ENCODE results near the gene PGM1.

PGM1 gene

GRCh38 chr1:63601061-63601460 lies 7.8 kb downstream of the PGM1 start:
- no peak overlapping the region for H3K4me3 ChIP-seq
- no peak for TF ChIP-seq CTCF (IDR thresholded peaks at IDR 0.05)
- DNase-seq (ENCODE audit: low spot score) = no peak
- H3K27ac ChIP-seq = no peak overlapping the region

- no peak for TF ChIP-seq CTCF (IDR thresholded peaks at IDR 0.05)
- no peak for DNase-seq (ENCODE audit: low spot score)
- no peak overlapping the region for H3K27ac ChIP-seq
- H3K4me3 ChIP-seq = no peak overlapping the region
Observed at GRCh38 chr1:63601463-63601862, 8.3 kb downstream of the PGM1 start.

GRCh38 chr1:63601912-63602311 lies 8.7 kb downstream of the PGM1 start:
- TF ChIP-seq CTCF (IDR thresholded peaks at IDR 0.05) = no peak
- no peak for DNase-seq (ENCODE audit: low spot score)
- Histone ChIP-seq H3K27ac (no peak overlapping the region), H3K4me3 (no peak overlapping the region)

GRCh38 chr1:63602629-63603028 lies 9.4 kb downstream of the PGM1 start:
- no peak for DNase-seq (ENCODE audit: low spot score)
- Histone ChIP-seq H3K27ac (no peak overlapping the region), H3K4me3 (no peak overlapping the region)
- TF ChIP-seq CTCF (IDR thresholded peaks at IDR 0.05) = no peak

GRCh38 chr1:63603810-63604209 lies 10.6 kb downstream of the PGM1 start:
- TF ChIP-seq CTCF (IDR thresholded peaks at IDR 0.05) = no peak
- DNase-seq (ENCODE audit: low spot score) = no peak
- no peak overlapping the region for H3K4me3 ChIP-seq
- no peak overlapping the region for H3K27ac ChIP-seq

- no peak for TF ChIP-seq CTCF (IDR thresholded peaks at IDR 0.05)
- Histone ChIP-seq H3K4me3 (no peak overlapping the region), H3K27ac (no peak overlapping the region)
- no peak for DNase-seq (ENCODE audit: low spot score)
Observed at GRCh38 chr1:63607322-63607721, 14.1 kb downstream of the PGM1 start.

- no peak for TF ChIP-seq CTCF (IDR thresholded peaks at IDR 0.05)
- Histone ChIP-seq H3K27ac (no peak overlapping the region), H3K4me3 (no peak overlapping the region)
- no peak for DNase-seq (ENCODE audit: low spot score)
Observed at GRCh38 chr1:63611231-63611630, 18.0 kb downstream of the PGM1 start.

All from coronary artery (tissue), 2 donors.